GM23248 (cell line): Measurements from ENCODE around the gene ITPKB. TPM values are rescaled to one million over a fixed set of nuclear protein-coding genes. Genes with fewer than 3 reads are reported as not detected.
"Not testable (repeated sequence)": the region's sequence is repeated elsewhere in the genome, so short reads cannot be mapped to it uniquely, and the experiment has no call there.

Experiments
- DNase-seq: peaks from one replicate; pipeline ENCODE4 v3.0.0-alpha.2; 2015
- H2AFZ ChIP-seq: fragments of 200-600 bp; sonication (generic); 2 replicates; pipeline ENCODE4 v1.6.1; 2016; ENCODE audit warnings: antibody characterized with exemption
- H3F3A ChIP-seq: fragments of 200-600 bp; sonication (generic); 2 replicates; pipeline ENCODE4 v1.6.1; 2016; ENCODE audit warnings: mild to moderate bottlenecking, antibody characterized with exemption, mixed run types; ENCODE audit not compliant: insufficient read depth
- H3K27ac ChIP-seq: fragments of 200-600 bp; sonication (generic); 2 replicates; pipeline ENCODE4 v1.5.1; 2016; ENCODE audit warnings: mild to moderate bottlenecking
- H3K27me3 ChIP-seq: fragments of 200-600 bp; sonication (generic); replicated peaks from 2 replicates; pipeline ENCODE4 v1.6.1; 2016; ENCODE audit warnings: mild to moderate bottlenecking; ENCODE audit not compliant: insufficient read depth
- H3K36me3 ChIP-seq: fragments of 200-600 bp; sonication (generic); 2 replicates; pipeline ENCODE4 v1.6.1; 2016; ENCODE audit warnings: low read depth, mild to moderate bottlenecking
- H3K4me1 ChIP-seq: fragments of 200-600 bp; sonication (generic); 2 replicates; pipeline ENCODE4 v1.6.1; 2016; ENCODE audit warnings: mild to moderate bottlenecking; ENCODE audit not compliant: insufficient read depth
- H3K4me2 ChIP-seq: fragments of 200-600 bp; sonication (generic); one replicate; pipeline ENCODE4 v1.6.1; 2016; ENCODE audit warnings: mild to moderate bottlenecking; ENCODE audit not compliant: unreplicated experiment
- H3K4me3 ChIP-seq: fragments of 200-600 bp; sonication (generic); 2 replicates; pipeline ENCODE4 v1.5.1; 2016; ENCODE audit warnings: mild to moderate bottlenecking
- H3K79me2 ChIP-seq: fragments of 200-600 bp; sonication (generic); 2 replicates; pipeline ENCODE4 v1.6.1; 2016; ENCODE audit warnings: mild to moderate bottlenecking; ENCODE audit not compliant: insufficient read depth
- H3K9ac ChIP-seq: fragments of 200-600 bp; sonication (generic); 2 replicates; pipeline ENCODE4 v1.6.1; 2016; ENCODE audit warnings: mild to moderate bottlenecking
- H3K9me2 ChIP-seq: fragments of 200-600 bp; sonication (generic); 2 replicates; pipeline ENCODE4 v1.6.1; 2016; ENCODE audit warnings: mixed run types, mild to moderate bottlenecking, moderate library complexity; ENCODE audit not compliant: insufficient read depth
- H3K9me3 ChIP-seq: fragments of 200-600 bp; sonication (generic); one replicate; pipeline ENCODE4 v1.6.1; 2017; ENCODE audit warnings: low read depth
- H4K20me1 ChIP-seq: fragments of 200-600 bp; sonication (generic); 2 replicates; pipeline ENCODE4 v1.6.0; 2016; ENCODE audit not compliant: insufficient read depth
- EZH2 ChIP-seq: fragments of 200-600 bp; sonication (generic); IDR thresholded peaks from 2 replicates; pipeline ENCODE4 v1.6.1; 2018; ENCODE audit warnings: antibody characterized with exemption, mild to moderate bottlenecking; ENCODE audit not compliant: insufficient read depth, poor library complexity, severe bottlenecking
- EZH2phosphoT487 ChIP-seq: fragments of 200-600 bp; sonication (generic); IDR thresholded peaks from 2 replicates; pipeline ENCODE4 v1.6.1; 2018; ENCODE audit warnings: antibody characterized with exemption, moderate library complexity, mild to moderate bottlenecking, low read depth; ENCODE audit not compliant: insufficient read depth
- WGBS, 2 experiments: methylation state at CpG; one replicate each; pipeline ENCODE4 v1.1.6; 2015 to 2017; ENCODE audit warnings: low lambda C conversion rate in 2 of 2, low coverage in 1 of 2; ENCODE audit errors: missing lambda C conversion rate in 2 of 2; 5-methylcytosine and 5-hydroxymethylcytosine counted together
- in situ Hi-C: fragments of 300-500 bp; cut with MboI; formaldehyde crosslinking; loops from 2 replicates; pipeline ENCODE4 v1.15.0; 2020
- polyA plus RNA-seq: library from polyadenylated mRNA; unstranded; fragments of >200 nt; fragmentation: Nextera tagmentation; extraction: Ambion mirVana; gene quantifications from 2 replicates; pipeline ENCODE4 v1.2.1, GENCODE V29; 2016
- total RNA-seq: library from RNA; depleted of rRNA; stranded (reverse); fragments of >200 nt; shearing (Covaris generic); gene quantifications from 2 replicates; pipeline ENCODE4 v1.2.3, GENCODE V29; 2014

Gene ITPKB
- total and polyA plus RNA-seq, 2 experiments from 2014 or later: 0.26 to 0.86 TPM

GRCh38 chr1:226772446-226773139, 33.5 kb upstream of the ITPKB start:
- WGBS, 2 experiments: 75 to 83% methylated on average over 7 of the region's 7 CpGs
- no peak overlapping the region for H2AFZ ChIP-seq
- no peaks in the 10 kb centered on the region for H4K20me1 ChIP-seq
- no peaks in the 10 kb centered on the region for H3K4me1 ChIP-seq
- H3K9ac ChIP-seq: no peak overlapping the region
- no peaks in the 10 kb centered on the region; the same call in 1 of the 2 replicates for H3K27me3 ChIP-seq
- TF ChIP-seq EZH2 (no peak), EZH2phosphoT487 (no peak)
- no peaks in the 10 kb centered on the region for H3K9me3 ChIP-seq
- H3K9me2 ChIP-seq: no peaks in the 10 kb centered on the region
- H3K79me2 ChIP-seq: no peaks in the 10 kb centered on the region
- H3K4me2 ChIP-seq: no peak overlapping the region
- in situ Hi-C loops: no loop called here
- no peaks in the 10 kb centered on the region for H3K36me3 ChIP-seq
- H3K4me3 ChIP-seq: no peak overlapping the region
- H3F3A ChIP-seq: no peaks in the 10 kb centered on the region; the same call in 1 of the 2 replicates
- H3K27ac ChIP-seq: no peak overlapping the region
- no peak for DNase-seq

GRCh38 chr1:226767170-226767569, 28.1 kb upstream of the ITPKB start:
- H3K79me2 ChIP-seq, H3K4me3 ChIP-seq, H3K4me2 ChIP-seq, H3K27ac ChIP-seq, DNase-seq, H3K27me3 ChIP-seq, H3K9me3 ChIP-seq, H2AFZ ChIP-seq, H3K4me1 ChIP-seq, H4K20me1 ChIP-seq, in situ Hi-C loops, H3K36me3 ChIP-seq, H3K9me2 ChIP-seq, H3K9ac ChIP-seq, H3F3A ChIP-seq: not testable (repeated sequence)
- 90 to 96% methylated on average over 3 of the region's 3 CpGs for WGBS, 2 experiments

- Histone ChIP-seq H3K79me2 (no peaks in the 10 kb centered on the region), H3K4me2 (no peak overlapping the region), H3K9me3 (no peaks in the 10 kb centered on the region), H3K9ac (no peak overlapping the region), H3K27me3 (no peaks in the 10 kb centered on the region), H3K4me1 (peaks cover 8% of the 10 kb centered on the region), H3K36me3 (no peaks in the 10 kb centered on the region), H3K27ac (no peak overlapping the region), H3F3A (peaks cover 5% of the 10 kb centered on the region; the same call in 1 of the 2 replicates), H3K4me3 (no peak overlapping the region), H4K20me1 (no peaks in the 10 kb centered on the region), H2AFZ (no peak overlapping the region), H3K9me2 (no peaks in the 10 kb centered on the region)
- TF ChIP-seq EZH2 (no peak), EZH2phosphoT487 (no peak)
- no peak for DNase-seq
- in situ Hi-C loops: no loop called here
- WGBS, 2 experiments: 75 to 80% methylated on average over 3 of the region's 3 CpGs
Observed at GRCh38 chr1:226766565-226766964, 27.5 kb upstream of the ITPKB start.

GRCh38 chr1:226764533-226764932, 25.5 kb upstream of the ITPKB start:
- Histone ChIP-seq H3K9me3 (no peaks in the 10 kb centered on the region), H3K79me2 (no peaks in the 10 kb centered on the region), H3K4me1 (peaks cover 8% of the 10 kb centered on the region), H3K4me2 (no peak overlapping the region), H4K20me1 (no peaks in the 10 kb centered on the region), H3K36me3 (no peaks in the 10 kb centered on the region), H3K27ac (no peak overlapping the region), H3F3A (peaks cover 5% of the 10 kb centered on the region; the same call in 1 of the 2 replicates), H2AFZ (no peak overlapping the region), H3K27me3 (no peaks in the 10 kb centered on the region), H3K4me3 (no peak overlapping the region), H3K9ac (no peak overlapping the region), H3K9me2 (no peaks in the 10 kb centered on the region)
- 66 to 68% methylated on average over 2 of the region's 2 CpGs for WGBS, 2 experiments
- no peak for DNase-seq
- in situ Hi-C loops: no loop called here
- TF ChIP-seq EZH2phosphoT487 (no peak), EZH2 (no peak)

- Histone ChIP-seq H4K20me1 (no peaks in the 10 kb centered on the region), H3K36me3 (no peaks in the 10 kb centered on the region), H3K4me2 (no peak overlapping the region), H3K9me3 (no peaks in the 10 kb centered on the region), H3K9me2 (no peaks in the 10 kb centered on the region), H3K27me3 (no peaks in the 10 kb centered on the region), H3K27ac (no peak overlapping the region), H3K4me3 (no peak overlapping the region), H2AFZ (no peak overlapping the region), H3K4me1 (peaks cover 8% of the 10 kb centered on the region), H3F3A (peaks cover 5% of the 10 kb centered on the region; the same call in 1 of the 2 replicates), H3K79me2 (no peaks in the 10 kb centered on the region), H3K9ac (no peak overlapping the region)
- WGBS, 2 experiments: 35 to 36% methylated on average over 4 of the region's 4 CpGs
- TF ChIP-seq EZH2: no peak
- no peak for TF ChIP-seq EZH2phosphoT487
- in situ Hi-C loops: no loop called here
- peak; percentile 82 for DNase-seq
Observed at GRCh38 chr1:226763905-226764264, 24.8 kb upstream of the ITPKB start.
